HG02798 (cell line): ENCODE data around the gene LGI1.
A peak's percentile ranks its signal among the peaks of the same experiment; 100 is the strongest.

Experiments used
- ATAC-seq: cut with Tn5 transposase; IDR thresholded peaks from one replicate; pipeline ENCODE4 v1.9.1; 2021; ENCODE audit warnings: mild to moderate bottlenecking; ENCODE audit not compliant: unreplicated experiment, poor library complexity

The LGI1 gene

GRCh38 chr10:93753621-93754250 is 4.0 kb upstream of the LGI1 start:
- no peak for ATAC-seq

DNA sequence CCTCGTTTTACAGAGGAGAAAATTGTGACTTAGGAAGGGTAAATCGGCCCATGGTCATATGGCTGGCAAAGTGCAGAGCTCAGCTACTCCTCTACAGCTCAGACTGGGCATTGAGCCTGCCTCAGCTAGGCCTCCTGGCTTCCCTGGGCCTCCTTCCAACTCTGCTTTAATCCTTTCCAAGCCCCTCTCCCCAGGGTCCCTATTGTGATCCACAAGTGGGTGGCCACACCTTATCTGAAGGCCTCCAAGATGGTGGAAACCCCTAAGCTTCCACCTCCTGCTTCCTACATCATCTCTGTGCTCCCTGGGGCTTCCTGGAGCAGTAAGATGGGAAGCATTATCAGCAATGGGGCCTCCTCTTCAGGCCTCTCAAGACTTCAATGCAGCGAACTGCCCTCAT is 3.0 kb upstream of the LGI1 start:
- ATAC-seq: no peak

DNA sequence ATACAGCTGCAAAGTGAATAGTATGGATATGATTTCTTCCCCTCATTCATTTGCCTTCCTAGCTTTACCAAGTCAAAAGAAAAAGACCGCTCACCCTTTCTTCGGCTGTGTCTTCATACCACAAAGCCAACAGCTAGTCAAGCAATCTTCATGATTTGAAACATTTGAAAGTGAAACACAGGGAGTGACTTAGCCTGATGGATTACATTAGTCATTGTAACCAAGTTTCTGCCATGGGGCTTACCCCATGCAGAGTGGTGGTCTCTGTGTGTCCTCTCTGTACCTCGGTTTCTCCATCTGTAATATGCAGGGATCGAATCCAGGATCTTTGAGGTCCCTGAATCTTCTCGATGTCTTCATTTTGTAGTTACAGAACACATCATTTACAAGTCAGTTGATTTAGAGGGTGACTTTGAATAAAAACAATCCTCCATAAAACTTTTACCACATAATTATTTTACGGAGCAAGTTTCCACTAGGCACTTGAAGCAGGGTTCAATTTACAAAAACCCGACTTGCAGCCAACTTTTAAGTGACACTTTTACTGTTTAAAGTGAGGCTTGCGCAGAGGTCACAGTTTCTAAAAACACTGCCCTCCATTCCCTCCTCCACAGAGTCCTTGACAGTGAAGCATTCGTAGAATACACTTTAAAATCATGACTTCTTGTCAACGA is 2.2 kb upstream of the LGI1 start:
- ATAC-seq: no peak

DNA sequence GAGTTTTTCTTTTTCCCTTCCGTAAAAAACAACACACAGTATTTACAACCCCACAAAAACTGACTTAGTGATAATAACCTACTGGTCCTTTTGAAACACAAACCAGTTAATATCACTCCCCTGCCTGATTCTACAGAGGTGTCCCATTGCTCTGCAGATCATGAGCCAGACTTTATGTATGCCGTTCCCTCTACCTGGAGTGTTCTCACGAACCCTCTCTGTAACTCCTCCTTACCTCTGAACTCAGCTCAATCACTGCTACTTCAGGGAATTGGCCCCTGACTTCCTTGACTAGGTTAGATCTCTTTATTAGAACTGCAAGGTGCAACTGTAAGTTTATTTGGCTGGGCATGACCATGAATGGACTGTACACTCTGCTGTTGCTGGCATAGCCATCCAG is 1.6 kb upstream of the LGI1 start:
- ATAC-seq: no peak

GRCh38 chr10:93757136-93757535 is 600 bp upstream of the LGI1 start:
- ATAC-seq: no peak

- no peak for ATAC-seq
These were observed 761 bp downstream of the LGI1 start for GRCh38 chr10:93758508-93758885.

DNA sequence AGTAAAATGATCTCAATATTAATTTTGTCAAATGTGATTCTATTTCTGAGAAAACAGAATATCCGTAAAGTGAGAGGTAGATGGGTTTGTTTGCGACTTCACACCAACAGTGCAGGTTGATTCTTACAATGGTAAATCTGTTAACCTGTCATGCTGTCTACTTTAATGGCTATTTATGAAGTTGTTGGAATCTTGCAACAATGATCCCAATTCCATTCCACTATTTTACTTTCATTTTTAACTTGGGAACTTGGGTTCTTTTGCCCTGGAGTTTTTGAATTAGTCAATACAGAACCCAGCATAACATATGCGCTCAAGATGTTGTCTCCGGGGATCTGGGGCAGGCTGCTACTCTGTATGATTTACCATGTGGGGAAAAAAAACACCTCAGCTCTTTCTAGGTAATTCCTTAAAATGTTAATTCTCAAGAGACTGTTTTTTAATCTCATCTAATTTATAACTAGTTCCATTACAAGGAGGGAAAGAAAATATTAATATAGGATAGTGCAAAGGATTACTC is 1.2 kb downstream of the LGI1 start:
- ATAC-seq: no peak

GRCh38 chr10:93760490-93760889 is 2.8 kb downstream of the LGI1 start:
- no peak for ATAC-seq

DNA sequence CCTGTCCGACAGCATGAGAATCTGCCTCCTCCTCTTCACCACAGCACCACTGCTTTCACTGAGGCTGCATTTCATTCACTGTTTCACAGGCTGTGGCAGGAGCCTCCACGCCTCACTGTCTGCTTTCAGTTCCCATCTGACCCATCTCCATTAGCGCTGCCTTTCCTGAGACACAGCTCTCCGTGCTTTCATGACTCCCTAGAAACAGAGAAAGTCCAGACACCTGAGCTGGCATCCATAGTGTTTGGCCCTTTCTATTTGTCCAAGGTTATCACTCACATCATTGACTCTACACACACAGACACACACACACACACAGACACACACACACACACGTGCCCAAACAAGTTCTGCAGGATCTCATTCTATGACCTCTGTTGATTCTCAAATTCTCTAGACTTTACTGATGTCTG is 5.2 kb downstream of the LGI1 start:
- ATAC-seq: peak; percentile 76

DNA sequence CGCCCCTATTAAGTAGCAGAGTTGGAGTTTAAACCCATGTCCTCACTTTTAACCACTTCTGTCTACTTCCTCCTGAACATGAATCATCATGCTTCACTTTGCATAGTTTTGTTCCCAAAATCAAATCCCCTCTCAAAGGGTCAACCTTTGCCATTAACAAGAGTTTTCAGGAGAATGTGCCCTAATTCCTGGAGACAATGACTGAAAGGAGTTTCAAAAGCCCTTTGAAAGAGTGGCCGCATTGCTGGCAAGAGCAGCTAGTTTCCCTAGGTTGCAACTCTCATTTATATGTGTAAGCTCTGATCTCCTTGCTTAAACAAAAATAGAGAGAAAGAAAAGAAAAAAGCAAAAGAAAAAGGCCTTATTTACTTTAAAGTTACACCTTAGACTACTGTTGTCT is 9.2 kb downstream of the LGI1 start:
- no peak for ATAC-seq

DNA sequence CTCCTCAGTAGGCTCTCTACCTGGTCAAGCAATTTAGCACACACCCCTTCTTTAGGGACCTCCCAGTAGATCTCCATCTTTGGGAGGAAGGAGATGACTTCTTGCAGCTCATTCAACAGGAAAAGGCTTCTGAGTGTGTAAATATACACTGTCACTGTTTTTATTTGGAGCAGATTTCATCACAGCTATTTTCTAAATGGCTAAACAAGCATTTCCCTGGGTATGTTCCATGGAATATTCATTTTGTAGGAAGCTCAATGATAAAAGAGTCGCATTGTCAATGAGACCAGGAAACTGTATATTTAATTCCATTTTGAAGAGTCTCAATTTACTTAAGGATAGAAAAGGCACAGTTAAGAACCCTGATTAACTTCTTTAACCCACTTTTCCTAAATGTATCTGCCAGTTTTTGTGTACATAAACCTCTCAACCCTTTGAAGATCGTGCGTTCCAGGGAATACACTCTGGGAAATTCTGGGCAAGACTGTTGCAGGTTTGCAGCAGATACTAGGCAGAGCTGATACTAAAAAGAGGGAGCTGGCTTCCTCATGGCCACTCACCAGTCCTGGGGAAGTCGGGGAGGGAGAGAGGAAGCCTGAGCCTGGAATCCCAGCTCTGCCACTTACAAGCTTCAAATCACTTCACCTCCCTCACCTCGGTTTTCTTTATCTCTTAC is 10.1 kb downstream of the LGI1 start:
- ATAC-seq: no peak

DNA sequence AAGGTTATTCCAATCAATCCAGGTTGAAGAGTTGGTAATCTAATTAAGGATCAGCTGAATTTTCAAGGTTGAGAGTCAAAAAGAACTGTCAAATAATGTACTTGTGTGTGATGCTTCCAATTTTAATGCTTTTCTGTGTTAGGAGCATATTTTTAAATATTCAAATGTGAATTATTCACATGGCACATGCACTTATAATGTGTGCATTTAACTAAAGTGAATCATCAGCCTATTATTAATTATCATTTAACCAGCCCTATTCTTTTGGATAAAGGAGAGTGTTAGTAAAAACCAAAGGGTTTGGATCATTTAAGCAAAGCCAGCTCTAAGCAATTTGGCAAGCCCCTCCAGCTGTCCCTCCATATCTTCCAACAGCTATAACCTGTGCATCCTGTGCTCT is 11.2 kb downstream of the LGI1 start:
- no peak for ATAC-seq

DNA sequence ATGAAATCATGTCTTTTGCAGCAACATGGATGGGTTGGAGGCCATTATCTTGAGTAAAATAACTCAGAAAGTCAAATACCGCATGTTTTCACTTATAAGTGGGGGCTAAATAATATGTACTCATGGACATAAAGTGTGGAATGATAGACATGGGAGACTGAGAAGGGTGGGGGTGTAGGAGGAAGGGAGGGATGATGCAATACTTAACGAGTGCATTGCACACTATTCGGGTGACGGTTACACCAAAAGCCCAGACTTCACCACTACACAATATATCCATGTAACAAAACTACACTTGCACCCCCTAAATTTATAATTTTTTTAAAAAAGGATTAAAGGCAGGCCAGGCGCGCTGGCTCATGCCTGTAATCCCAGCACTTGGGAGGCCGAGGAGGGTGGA is 13.6 kb downstream of the LGI1 start:
- ATAC-seq: no peak

DNA sequence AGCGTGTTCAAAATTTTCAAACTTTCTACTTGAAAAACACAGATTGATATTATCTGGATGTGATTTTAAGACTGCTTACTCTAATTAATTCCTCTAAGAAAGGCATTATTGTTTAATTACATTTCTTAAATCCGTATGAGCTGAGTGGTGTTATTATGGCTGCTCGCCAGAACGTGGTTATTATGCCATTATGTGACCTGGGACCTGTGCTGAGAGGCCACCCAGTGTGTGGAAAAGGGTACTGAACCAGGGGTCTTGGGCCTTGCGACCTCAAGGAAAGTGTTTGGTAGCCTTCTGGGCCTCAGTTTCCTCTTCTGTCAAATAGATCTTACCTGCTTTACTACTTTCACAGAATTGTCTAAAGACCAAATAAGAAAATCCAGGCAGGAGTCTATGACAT is 15.4 kb downstream of the LGI1 start:
- no peak for ATAC-seq

GRCh38 chr10:93773705-93774104 is 16.0 kb downstream of the LGI1 start:
- no peak for ATAC-seq

DNA sequence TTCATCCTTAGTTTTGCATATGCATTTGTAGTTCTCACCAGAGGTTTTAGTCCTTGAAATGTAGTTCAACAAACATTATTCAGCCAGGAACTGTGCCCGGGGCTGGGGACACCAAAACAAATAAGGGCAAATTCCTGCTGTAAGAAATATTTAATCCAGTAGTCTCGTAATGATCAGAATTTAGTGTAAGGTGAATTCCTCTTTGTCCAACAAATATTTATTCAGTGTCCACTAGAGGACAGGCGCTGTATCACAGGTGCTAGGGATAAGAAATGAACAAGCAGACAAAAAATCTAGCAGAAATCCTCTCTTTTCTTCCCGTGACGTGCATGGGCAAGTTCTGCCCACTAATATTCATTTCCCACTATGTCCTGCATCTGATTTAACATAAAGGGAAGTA is 17.6 kb downstream of the LGI1 start:
- no peak for ATAC-seq

DNA sequence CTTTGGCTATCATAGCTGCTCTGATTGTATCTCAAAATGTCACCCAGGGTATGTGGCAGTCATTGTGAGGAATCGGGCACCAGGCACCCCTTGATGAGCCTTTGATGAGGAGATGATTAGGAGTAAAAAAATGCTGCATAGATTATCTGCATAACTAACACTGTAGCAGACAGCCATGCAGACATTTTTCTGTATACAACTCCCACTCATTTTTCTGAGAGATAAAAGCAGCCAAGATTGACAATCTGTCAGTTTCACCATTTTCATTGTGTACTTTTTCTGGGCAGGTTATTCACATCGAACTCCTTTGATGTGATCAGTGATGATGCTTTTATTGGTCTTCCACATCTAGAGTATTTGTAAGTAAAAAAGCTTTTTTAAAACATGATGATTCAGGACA is 19.4 kb downstream of the LGI1 start:
- no peak for ATAC-seq

GRCh38 chr10:93784059-93784458 is 26.3 kb downstream of the LGI1 start:
- ATAC-seq: no peak

DNA sequence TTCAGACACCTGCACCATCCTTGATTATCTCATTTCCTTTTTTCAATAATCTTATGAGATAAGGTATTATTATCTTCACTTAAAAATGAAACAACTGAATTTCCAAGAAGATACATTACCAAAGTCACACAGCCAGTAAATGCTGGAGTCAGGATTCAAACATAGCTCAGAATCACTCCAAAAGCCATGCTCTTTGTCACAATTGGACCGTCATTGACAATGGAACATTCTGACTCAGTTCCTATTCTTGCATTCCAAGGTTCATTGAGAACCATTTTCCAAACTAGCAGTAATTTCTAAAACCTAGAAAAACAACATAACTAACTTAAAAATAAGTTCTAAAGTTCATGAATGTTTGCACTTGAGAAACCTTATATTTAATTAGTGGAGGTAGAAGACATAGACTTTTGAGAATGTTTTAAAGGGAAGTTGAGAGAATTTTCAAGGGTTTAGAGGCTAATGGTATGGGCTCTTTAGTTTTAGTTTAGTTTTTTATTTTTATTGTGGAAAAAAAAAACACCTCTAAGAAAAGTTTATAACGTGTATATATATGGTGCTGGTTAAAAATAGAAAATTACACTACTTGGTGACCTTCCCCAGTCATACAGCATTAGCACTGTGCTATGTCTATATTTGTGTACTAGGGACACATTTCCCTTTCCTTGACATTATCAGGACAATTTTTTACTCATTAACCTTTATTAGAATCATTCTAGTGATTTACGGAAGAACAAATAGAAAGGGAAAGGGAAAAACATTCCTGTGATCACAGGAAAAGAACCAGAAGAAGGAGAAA is 30.9 kb downstream of the LGI1 start:
- ATAC-seq: no peak

DNA sequence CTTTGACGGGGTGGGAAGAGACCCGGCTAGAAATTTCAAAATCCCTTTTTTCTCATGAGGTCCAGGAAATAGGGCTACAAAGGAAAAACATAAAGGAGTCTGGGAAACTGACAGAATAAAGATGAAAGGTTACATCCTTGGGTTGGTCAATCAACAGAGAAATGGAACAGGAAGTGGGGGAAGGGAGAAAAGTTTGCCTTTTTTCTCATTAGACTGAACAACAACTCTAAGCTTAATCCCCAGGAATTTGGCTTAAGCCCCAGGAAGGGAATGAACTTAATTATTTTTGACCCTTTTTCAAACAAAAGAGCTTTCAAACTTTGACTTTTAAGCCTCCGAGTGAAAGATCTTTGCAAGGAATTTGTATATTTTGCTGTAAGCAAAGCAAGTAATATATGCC is 32.7 kb downstream of the LGI1 start:
- ATAC-seq: no peak

GRCh38 chr10:93796167-93796566 is 38.4 kb downstream of the LGI1 start:
- ATAC-seq: no peak
